Measurements from ENCODE around the gene SURF6. TPM values are rescaled to one million over a fixed set of nuclear protein-coding genes. Genes with fewer than 3 reads are reported as not detected.
"Not testable (repeated sequence)": the region's sequence is repeated elsewhere in the genome, so short reads cannot be mapped to it uniquely, and the experiment has no call there.

The SURF6 gene
- total RNA-seq, 1 experiment from 2014 or later = 27.8 TPM

- DNase-seq (ENCODE audit: low read depth) = peak; percentile 14
These were observed 6.5 kb downstream of the SURF6 start for GRCh38 chr9:133329306-133330156.

GRCh38 chr9:133327834-133328484, 8.0 kb downstream of the SURF6 start:
- DNase-seq (ENCODE audit: low read depth) = no peak

GRCh38 chr9:133327021-133327420, 9.0 kb downstream of the SURF6 start:
- DNase-seq (ENCODE audit: low read depth) = not testable (repeated sequence)

GRCh38 chr9:133323991-133324703, 11.8 kb downstream of the SURF6 start:
- no peak for DNase-seq (ENCODE audit: low read depth)

- DNase-seq (ENCODE audit: low read depth) = no peak
These were observed 12.8 kb downstream of the SURF6 start for GRCh38 chr9:133323211-133323610.

GRCh38 chr9:133322701-133323100, 13.3 kb downstream of the SURF6 start:
- no peak for DNase-seq (ENCODE audit: low read depth)

- no peak for DNase-seq (ENCODE audit: low read depth)
These were observed 14.5 kb downstream of the SURF6 start for GRCh38 chr9:133321411-133321935.

- DNase-seq (ENCODE audit: low read depth) = no peak
These were observed 15.5 kb downstream of the SURF6 start for GRCh38 chr9:133320421-133320881.

GRCh38 chr9:133317551-133317950, 18.4 kb downstream of the SURF6 start:
- not testable (repeated sequence) for DNase-seq (ENCODE audit: low read depth)

GRCh38 chr9:133315997-133316396, 20.0 kb downstream of the SURF6 start:
- DNase-seq (ENCODE audit: low read depth) = no peak

- DNase-seq (ENCODE audit: low read depth) = no peak
These were observed 26.4 kb downstream of the SURF6 start for GRCh38 chr9:133309608-133310007.

GRCh38 chr9:133307301-133307700, 28.7 kb downstream of the SURF6 start:
- DNase-seq (ENCODE audit: low read depth) = no peak

- no peak for DNase-seq (ENCODE audit: low read depth)
These were observed 29.5 kb downstream of the SURF6 start for GRCh38 chr9:133306242-133307204.

- no peak for DNase-seq (ENCODE audit: low read depth)
These were observed 30.3 kb downstream of the SURF6 start for GRCh38 chr9:133305731-133306130.

GRCh38 chr9:133304477-133305377, 31.3 kb downstream of the SURF6 start:
- DNase-seq (ENCODE audit: low read depth) = no peak

- no peak for DNase-seq (ENCODE audit: low read depth)
These were observed 31.9 kb downstream of the SURF6 start for GRCh38 chr9:133304158-133304470.

GRCh38 chr9:133303266-133304157, 32.5 kb downstream of the SURF6 start:
- DNase-seq (ENCODE audit: low read depth) = no peak
